Esophagus squamous epithelium (tissue), 5 donors: Measurements from ENCODE around the gene TMEM135. TPM values are rescaled to one million over a fixed set of nuclear protein-coding genes. Genes with fewer than 3 reads are reported as not detected.

Experiments used
- DNase-seq: peaks from one replicate; lab custom pipeline; 2025; lab: John Stamatoyannopoulos, UW
- H3K27ac ChIP-seq, 4 donors: fragments of 200-600 bp; sonication (generic); one replicate each; pipeline ENCODE4 v1.5.1; 2016 to 2019; ENCODE audit warnings: mild to moderate bottlenecking in 1 of 4
- H3K27me3 ChIP-seq, 4 donors: fragments of 200-600 bp; sonication (generic); 1 replicate in 3 of 4; 2 replicates in 1 of 4; pipeline versions ENCODE4 v1.5.1 to v1.6.0; 2017 to 2021; ENCODE audit warnings: antibody characterized with exemption in 1 of 4
- H3K36me3 ChIP-seq, 3 donors: fragments of 200-600 bp; sonication (generic); one replicate each; pipeline ENCODE4 v1.5.1; 2016 to 2019
- H3K4me1 ChIP-seq, 3 donors: fragments of 200-600 bp; sonication (generic); one replicate each; pipeline ENCODE4 v1.5.1; 2017 to 2019
- H3K4me3 ChIP-seq, 4 donors: fragments of 200-600 bp; sonication (generic); 1 replicate in 3 of 4; 2 replicates in 1 of 4; pipeline ENCODE4 v1.5.1; 2016 to 2019; ENCODE audit warnings: mild to moderate bottlenecking in 2 of 4, moderate library complexity in 1 of 4
- H3K9me3 ChIP-seq, 3 donors: fragments of 200-600 bp; sonication (generic); one replicate each; pipeline ENCODE4 v1.5.1; 2016 to 2019
- CTCF ChIP-seq, 6 experiments: fragments of 450-650 bp in 4 of 6; fragments of 200-600 bp in 2 of 6; sonication (generic) in 2 of 6; IDR thresholded peaks; one replicate each; pipeline ENCODE4 v1.5.1; 2016 to 2019; ENCODE audit warnings: antibody characterized with exemption in 6 of 6, mild to moderate bottlenecking in 4 of 6, moderate library complexity in 4 of 6
- POLR2A ChIP-seq, 4 donors: fragments of 450-650 bp; IDR thresholded peaks; one replicate each; pipeline ENCODE4 v1.6.1; 2017; ENCODE audit warnings: antibody characterized with exemption in 4 of 4, mild to moderate bottlenecking in 4 of 4, moderate library complexity in 3 of 4
- WGBS, 2 donors: methylation state at CpG; one replicate each; pipeline ENCODE4 v1.1.5; 2018; 5-methylcytosine and 5-hydroxymethylcytosine counted together
- intact Hi-C: fragments of 100-400 bp; cut with DNase I; formaldehyde crosslinking; loops from one replicate; pipeline ENCODE4 v1.15.0; 2022
- total RNA-seq, 4 donors: library from RNA; depleted of rRNA; stranded (reverse); fragments of >200 nt; gene quantifications; one replicate each; pipeline ENCODE4 v1.1.0, GENCODE V29; 2016
- donor health status: DM: yes; HTN: yes; CAD: no.

Gene TMEM135
- total RNA-seq, 4 donors from 2014 or later: 4.5 to 12.0 (median 9.8) TPM

GRCh38 chr11:87110443-87111131 lies 72.9 kb downstream of the TMEM135 start:
- no peak overlapping the region for H3K27ac ChIP-seq
- intact Hi-C loops: no loop called here
- TF ChIP-seq CTCF (IDR thresholded peaks at IDR 0.05) (no peak), POLR2A (IDR thresholded peaks at IDR 0.05) (no peak)
- no peaks in the 10 kb centered on the region for H3K4me1 ChIP-seq
- H3K4me3 ChIP-seq: no peak overlapping the region
- no peaks in the 10 kb centered on the region for H3K27me3 ChIP-seq
- no peaks in the 10 kb centered on the region for H3K36me3 ChIP-seq
- no peak for DNase-seq
- no peaks in the 10 kb centered on the region for H3K9me3 ChIP-seq
- WGBS, 2 donors: 62 to 70% methylated on average over 3 of the region's 3 CpGs

- no peaks in the 10 kb centered on the region for H3K9me3 ChIP-seq
- TF ChIP-seq CTCF (IDR thresholded peaks at IDR 0.05) (no peak), POLR2A (IDR thresholded peaks at IDR 0.05) (no peak)
- DNase-seq: no peak
- H3K27ac ChIP-seq: no peak overlapping the region
- H3K4me3 ChIP-seq: no peak overlapping the region
- H3K36me3 ChIP-seq: no peaks in the 10 kb centered on the region
- intact Hi-C loops: no loop called here
- no peaks in the 10 kb centered on the region for H3K4me1 ChIP-seq
- 83 to 97% methylated on average over 1 of the region's 1 CpG for WGBS, 2 donors
- no peaks in the 10 kb centered on the region for H3K27me3 ChIP-seq
Observed at GRCh38 chr11:87114093-87114492, 76.4 kb downstream of the TMEM135 start.

DNA sequence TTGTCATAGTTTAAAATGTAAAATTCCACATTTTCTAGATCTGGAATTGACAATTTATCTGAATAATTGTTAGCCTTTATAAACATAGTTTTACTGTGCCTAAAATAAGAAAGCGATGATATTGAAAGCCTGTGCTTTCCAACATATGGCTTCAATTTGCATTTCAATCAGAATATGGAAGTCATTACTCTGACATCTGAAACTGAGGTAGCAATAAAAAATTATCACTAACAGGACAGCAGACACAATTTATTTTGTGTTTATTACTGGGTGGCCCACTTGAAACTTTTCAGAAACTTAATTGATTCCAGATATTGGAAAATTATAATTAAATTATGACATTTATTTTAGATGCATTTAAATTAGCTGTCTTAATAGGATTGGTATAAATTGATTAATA lies 78.5 kb downstream of the TMEM135 start:
- H3K4me1 ChIP-seq: no peaks in the 10 kb centered on the region
- intact Hi-C loops: no loop called here
- no peaks in the 10 kb centered on the region for H3K36me3 ChIP-seq
- H3K9me3 ChIP-seq: no peaks in the 10 kb centered on the region
- no peak for TF ChIP-seq CTCF (IDR thresholded peaks at IDR 0.05)
- TF ChIP-seq POLR2A (IDR thresholded peaks at IDR 0.05): no peak
- no peaks in the 10 kb centered on the region for H3K27me3 ChIP-seq
- WGBS, 2 donors: 91 to 93% methylated on average over 1 of the region's 1 CpG
- H3K4me3 ChIP-seq: no peak overlapping the region
- DNase-seq: no peak
- no peak overlapping the region for H3K27ac ChIP-seq

DNA sequence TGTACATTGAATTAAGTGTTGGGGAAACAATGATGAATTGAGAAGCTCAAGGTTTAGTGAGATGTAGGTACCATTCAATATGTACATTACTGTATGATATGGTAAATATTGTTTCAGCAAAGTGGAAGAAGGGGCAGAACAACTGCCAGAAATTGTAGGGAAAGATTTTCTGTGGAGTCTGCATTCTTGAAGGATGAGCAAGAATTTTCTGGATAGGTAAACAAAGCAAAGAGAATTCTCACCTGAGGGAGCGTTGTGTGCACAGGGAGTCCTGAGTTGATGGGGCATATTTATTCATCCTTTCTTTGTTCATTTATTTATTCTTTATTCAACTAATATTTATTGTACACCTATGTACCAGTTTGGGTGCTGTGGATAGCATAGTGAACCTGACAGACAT lies 83.2 kb downstream of the TMEM135 start:
- WGBS, 2 donors: 89 to 96% methylated on average over 1 of the region's 1 CpG
- Histone ChIP-seq H3K4me3 (no peak overlapping the region), H3K27ac (no peak overlapping the region), H3K4me1 (no peaks in the 10 kb centered on the region), H3K36me3 (no peaks in the 10 kb centered on the region), H3K9me3 (no peaks in the 10 kb centered on the region), H3K27me3 (no peaks in the 10 kb centered on the region)
- no peak for DNase-seq
- intact Hi-C loops: no loop called here
- no peak for TF ChIP-seq POLR2A (IDR thresholded peaks at IDR 0.05)
- TF ChIP-seq CTCF (IDR thresholded peaks at IDR 0.05): no peak

DNA sequence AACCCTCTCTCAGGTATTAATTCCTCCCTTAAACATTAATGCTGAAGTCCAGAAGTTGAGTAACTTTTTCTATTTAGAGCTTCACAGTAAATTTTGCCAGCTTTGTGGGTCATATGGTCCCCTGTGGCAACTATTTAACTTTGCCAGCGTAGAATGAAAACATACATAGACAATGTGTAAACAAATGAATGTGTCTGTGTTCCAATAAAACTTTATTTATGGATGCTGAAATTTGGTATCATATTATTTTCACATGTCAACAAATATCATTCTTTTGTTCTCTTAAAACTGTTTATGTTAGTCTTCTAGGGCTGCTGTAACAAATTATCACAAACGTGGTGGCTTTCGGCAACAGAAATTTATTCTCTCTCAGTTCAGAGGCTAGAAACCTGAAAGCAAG lies 85.1 kb downstream of the TMEM135 start:
- H3K27me3 ChIP-seq: no peaks in the 10 kb centered on the region
- no peak overlapping the region for H3K4me3 ChIP-seq
- no peak overlapping the region for H3K27ac ChIP-seq
- H3K4me1 ChIP-seq: no peaks in the 10 kb centered on the region
- H3K9me3 ChIP-seq: no peaks in the 10 kb centered on the region
- no peaks in the 10 kb centered on the region for H3K36me3 ChIP-seq
- 86 to 91% methylated on average over 3 of the region's 3 CpGs for WGBS, 2 donors
- intact Hi-C loops: no loop called here
- DNase-seq: no peak
- TF ChIP-seq CTCF (IDR thresholded peaks at IDR 0.05) (no peak), POLR2A (IDR thresholded peaks at IDR 0.05) (no peak)
